GM08714 (cell line): ENCODE results near the gene TANGO2.

Experiments used
- H3K4me3 ChIP-seq: fragments of 200-500 bp; sonication (Bioruptor generic); 2 replicates; pipeline ENCODE4 v1.5.1; 2014; ENCODE audit warnings: mild to moderate bottlenecking, low read length, inconsistent platforms
- ZNF274 ChIP-seq: IDR thresholded peaks from 2 replicates; pipeline ENCODE4 v1.6.1; 2012; ENCODE audit warnings: mild to moderate bottlenecking, low read depth, low read length

TANGO2 gene

GRCh38 chr22:19979712-19980493, 41.0 kb upstream of the TANGO2 start:
- TF ChIP-seq ZNF274 = no peak
- no peak overlapping the region for H3K4me3 ChIP-seq

DNA sequence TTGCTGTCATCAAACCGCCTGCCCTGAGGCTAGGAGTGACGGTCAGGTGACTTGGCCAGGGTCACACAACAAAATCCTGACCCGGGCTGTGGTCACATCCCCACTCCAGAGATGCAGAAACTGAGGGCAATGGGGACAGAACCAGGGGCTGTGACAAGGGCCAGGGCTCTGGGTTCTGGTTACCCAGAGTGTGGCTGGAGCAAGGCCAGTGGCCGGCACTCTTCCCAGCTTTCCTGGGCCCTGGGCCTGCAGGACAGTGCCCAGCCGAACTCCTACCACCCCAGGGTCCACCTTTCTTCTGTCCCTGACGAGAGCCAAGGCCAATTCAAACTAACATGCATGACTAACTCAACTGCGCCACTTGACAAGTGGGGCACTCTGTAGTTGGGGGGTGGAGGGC, 40.1 kb upstream of the TANGO2 start:
- no peak for TF ChIP-seq ZNF274
- no peak overlapping the region for H3K4me3 ChIP-seq

GRCh38 chr22:19981171-19981960, 39.5 kb upstream of the TANGO2 start:
- no peak overlapping the region for H3K4me3 ChIP-seq
- no peak for TF ChIP-seq ZNF274

- H3K4me3 ChIP-seq = no peak overlapping the region
- TF ChIP-seq ZNF274 = no peak
Measured at GRCh38 chr22:19981961-19982920, 38.7 kb upstream of the TANGO2 start.

DNA sequence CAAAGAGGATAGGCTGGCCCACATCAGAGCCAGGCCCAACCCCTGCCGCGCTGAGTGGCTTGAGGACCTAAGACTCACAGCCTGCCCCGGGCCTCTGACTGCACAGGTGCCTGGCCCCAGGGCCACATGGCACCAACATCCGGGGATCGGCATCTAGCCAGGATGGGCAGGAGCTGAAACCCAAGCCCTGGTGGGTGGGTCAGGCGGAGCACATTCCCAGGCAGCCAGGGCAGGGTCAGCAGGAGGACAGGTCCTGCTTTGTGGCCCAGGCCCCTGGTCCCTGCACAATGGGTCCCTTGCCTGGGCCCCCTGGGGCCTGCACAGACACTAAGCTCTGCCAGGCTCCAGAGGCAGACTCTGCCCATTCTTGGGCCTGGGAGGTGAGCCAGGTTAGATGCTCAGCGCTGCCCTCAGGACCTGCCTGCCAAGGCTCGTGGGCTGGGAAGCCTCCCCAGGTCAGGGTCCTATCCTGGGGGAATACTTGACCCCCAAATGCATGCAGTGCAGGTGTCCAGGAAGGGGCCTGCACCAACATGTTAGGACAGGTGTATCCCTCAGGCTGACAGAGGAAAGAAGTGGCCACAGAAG, 37.8 kb upstream of the TANGO2 start:
- H3K4me3 ChIP-seq = no peak overlapping the region
- TF ChIP-seq ZNF274 = no peak

DNA sequence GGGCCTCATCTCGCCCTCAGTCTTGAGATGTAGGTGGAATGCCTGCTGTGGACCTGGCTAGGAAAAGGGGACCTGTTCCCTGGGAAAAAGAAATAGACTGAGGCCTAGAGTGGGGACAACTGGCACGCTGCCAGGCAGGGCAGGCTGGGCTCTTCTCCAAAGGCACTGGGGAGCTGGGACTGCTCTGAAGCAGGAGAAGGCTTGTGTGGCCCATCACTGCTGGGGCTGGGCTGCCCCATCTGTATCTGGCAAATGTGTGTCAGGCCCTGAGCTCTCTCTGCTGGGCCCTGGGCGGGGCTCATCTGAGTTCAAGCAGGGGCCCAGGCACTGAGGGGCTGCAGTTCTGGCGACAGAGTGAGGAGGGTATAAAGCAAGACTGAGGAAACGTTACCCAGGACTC, 37.2 kb upstream of the TANGO2 start:
- no peak for TF ChIP-seq ZNF274
- H3K4me3 ChIP-seq = no peak overlapping the region

GRCh38 chr22:19984201-19984753, 36.6 kb upstream of the TANGO2 start:
- no peak overlapping the region for H3K4me3 ChIP-seq
- no peak for TF ChIP-seq ZNF274

GRCh38 chr22:19984851-19985811, 35.8 kb upstream of the TANGO2 start:
- no peak overlapping the region for H3K4me3 ChIP-seq
- no peak for TF ChIP-seq ZNF274

DNA sequence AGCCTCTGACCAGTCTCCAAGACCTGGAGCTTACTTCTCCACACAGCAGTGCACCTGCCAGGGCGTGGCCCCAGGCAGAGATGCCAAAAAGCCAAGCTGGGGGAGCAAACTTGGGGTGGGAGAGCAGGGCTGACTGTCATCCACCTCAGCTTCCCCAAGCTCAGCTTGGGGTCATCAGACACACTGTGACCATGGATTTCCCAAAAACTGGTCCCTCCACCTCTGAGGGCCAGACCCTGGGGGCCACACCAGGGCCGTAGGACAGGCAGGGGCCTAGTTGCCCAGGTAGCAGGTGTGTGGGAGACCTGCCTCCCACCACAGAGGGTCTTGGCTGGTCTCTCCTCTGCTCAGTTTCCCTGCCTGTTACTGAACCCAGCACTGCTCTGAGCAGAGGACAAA, 34.9 kb upstream of the TANGO2 start:
- no peak overlapping the region for H3K4me3 ChIP-seq
- TF ChIP-seq ZNF274 = no peak

DNA sequence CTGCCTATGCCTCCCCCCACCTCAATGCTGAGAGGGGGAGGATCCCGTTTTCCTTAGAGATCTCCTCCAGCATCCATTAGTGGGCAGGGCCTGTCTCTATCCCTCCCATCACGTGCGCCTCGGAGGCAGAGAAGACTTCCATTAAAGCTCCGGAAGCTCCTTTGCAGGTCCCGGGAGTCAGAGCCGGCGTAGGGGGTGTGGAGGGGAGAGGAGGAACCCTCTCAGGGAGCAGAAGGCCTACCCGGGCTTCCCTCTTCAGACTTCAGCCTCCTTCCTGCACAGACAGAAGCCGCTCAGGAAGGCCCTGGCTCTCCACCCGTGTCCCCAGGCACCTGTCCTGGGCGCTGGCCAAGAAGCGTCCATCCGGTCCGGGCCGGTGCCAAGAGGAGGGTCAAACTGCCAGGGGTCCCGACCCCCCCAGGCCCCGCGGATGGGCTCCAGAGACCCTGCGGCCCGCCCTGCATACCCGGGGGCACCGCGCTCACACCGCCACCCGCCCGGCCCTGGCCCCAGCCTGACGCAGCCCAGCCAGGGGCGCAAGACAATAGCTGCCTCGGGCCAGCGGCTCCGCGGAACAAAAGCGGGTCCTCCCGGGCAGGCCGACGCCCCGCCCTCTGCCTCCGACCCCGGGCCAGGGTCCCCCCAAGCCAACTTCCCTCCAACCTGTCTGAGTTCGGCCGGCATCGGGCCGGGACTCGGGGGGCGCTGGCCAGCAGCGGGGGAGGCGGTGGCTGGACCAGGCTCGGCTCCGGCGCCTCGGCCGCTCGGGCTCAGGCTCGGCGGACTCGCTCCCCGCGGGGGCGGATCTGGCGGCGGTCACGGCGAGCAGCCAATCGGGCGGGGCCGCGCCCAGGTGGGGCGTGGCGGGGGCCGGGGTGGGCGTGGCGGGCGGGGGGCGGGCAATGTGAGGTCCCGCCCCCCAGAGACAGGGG, 34.2 kb upstream of the TANGO2 start:
- peak overlapping the region; percentile 66; the same call in 1 of the 2 replicates for H3K4me3 ChIP-seq
- TF ChIP-seq ZNF274 = no peak
